Activated CD8-positive, alpha-beta T cell treated with anti-CD3 and anti-CD28 coated beads for 36 hours (primary cell): ENCODE data around the gene RNF212. TPM values are rescaled to one million over a fixed set of nuclear protein-coding genes. Genes with fewer than 3 reads are reported as not detected.

ENCODE experiments used
- ATAC-seq: fragments of 200-7000 bp; cut with Tn5 transposase; one replicate; pipeline ENCODE4 v1.10.0; 2021; ENCODE audit warnings: mild to moderate bottlenecking, moderate library complexity
- CTCF ChIA-PET: fragments of 350-600 bp; sonication (Branson Sonifier 250); formaldehyde crosslinking; loops from one replicate; lab custom pipeline; 2021; ENCODE audit warnings: antibody characterized with exemption; lab: Charles Lee
- POLR2A ChIA-PET: fragments of 350-600 bp; sonication (Branson Sonifier 250); formaldehyde crosslinking; loops from one replicate; lab custom pipeline; 2021; ENCODE audit warnings: antibody characterized with exemption; lab: Charles Lee
- DNase-seq: peaks from one replicate; pipeline ENCODE4 v3.0.0-alpha.2; 2020
- H3K27ac Mint-ChIP-seq: one replicate; pipeline ENCODE4 v1.8.0; 2021; ENCODE audit warnings: mild to moderate bottlenecking, mixed read lengths
- H3K27me3 Mint-ChIP-seq: one replicate; pipeline ENCODE4 v1.8.0; 2021; ENCODE audit warnings: mixed read lengths
- H3K36me3 Mint-ChIP-seq: one replicate; pipeline ENCODE4 v1.8.0; 2021; ENCODE audit warnings: low read depth, mixed read lengths
- H3K4me1 Mint-ChIP-seq: one replicate; pipeline ENCODE4 v1.8.0; 2021; ENCODE audit warnings: low read depth, mixed read lengths
- H3K4me3 Mint-ChIP-seq: one replicate; pipeline ENCODE4 v1.8.0; 2021; ENCODE audit warnings: mild to moderate bottlenecking, moderate library complexity, mixed read lengths
- H3K9me3 Mint-ChIP-seq: one replicate; pipeline ENCODE4 v1.8.0; 2021; ENCODE audit warnings: mixed read lengths
- CTCF ChIP-seq: fragments of 200-600 bp; IDR thresholded peaks from one replicate; pipeline ENCODE4 v1.8.0; 2022; ENCODE audit warnings: antibody characterized with exemption, mild to moderate bottlenecking
- intact Hi-C: fragments of 100-400 bp; cut with micrococcal nuclease; formaldehyde crosslinking; loops from one replicate; pipeline ENCODE4 v1.10.0; 2022
- total RNA-seq, 2 experiments: library from RNA; stranded (reverse); gene quantifications; one replicate each; pipeline ENCODE4 v1.2.3, GENCODE V29; 2021

Gene RNF212
- total RNA-seq, 2 experiments from 2014 or later, result 3.0 to 3.3 TPM

GRCh38 chr4:1058997-1059665 lies 54.2 kb downstream of the RNF212 start:
- no peak overlapping the region for H3K4me3 Mint-ChIP-seq
- H3K27me3 Mint-ChIP-seq, result peaks cover 15% of the 10 kb centered on the region
- POLR2A ChIA-PET, result no interaction called here
- ATAC-seq, result no peak
- CTCF ChIA-PET, result no interaction called here
- peaks cover 6% of the 10 kb centered on the region for H3K9me3 Mint-ChIP-seq
- no peak for DNase-seq
- no peak for TF ChIP-seq CTCF
- intact Hi-C loops, result no loop called here
- peaks cover 19% of the 10 kb centered on the region for H3K4me1 Mint-ChIP-seq
- no peaks in the 10 kb centered on the region for H3K36me3 Mint-ChIP-seq
- H3K27ac Mint-ChIP-seq, result no peak overlapping the region

- Mint-ChIP-seq H3K27me3 (peaks cover 12% of the 10 kb centered on the region), H3K4me1 (peaks cover 19% of the 10 kb centered on the region), H3K27ac (no peak overlapping the region), H3K36me3 (no peaks in the 10 kb centered on the region), H3K9me3 (peaks cover 6% of the 10 kb centered on the region), H3K4me3 (no peak overlapping the region)
- intact Hi-C loops, result no loop called here
- TF ChIP-seq CTCF, result no peak
- DNase-seq, result no peak
- no peak for ATAC-seq
- POLR2A ChIA-PET, result interaction anchor here (0.6 kb wide), 1 partner anchor 51 kb away, joined by 3 read pairs; no protein-coding TSS in a partner anchor
- CTCF ChIA-PET, result interaction anchor here (1.0 kb wide), 1 partner anchor 15 kb away, joined by 3 read pairs; no protein-coding TSS in a partner anchor
These were observed 55.0 kb downstream of the RNF212 start for GRCh38 chr4:1058198-1058996.

- no peak for TF ChIP-seq CTCF
- DNase-seq (no peak), ATAC-seq (no peak)
- Mint-ChIP-seq H3K27me3 (peaks cover 10% of the 10 kb centered on the region), H3K4me3 (no peak overlapping the region), H3K27ac (no peak overlapping the region), H3K4me1 (peaks cover 16% of the 10 kb centered on the region), H3K36me3 (no peaks in the 10 kb centered on the region), H3K9me3 (peaks cover 4% of the 10 kb centered on the region)
- POLR2A ChIA-PET, result no interaction called here
- CTCF ChIA-PET, result no interaction called here
- intact Hi-C loops, result no loop called here
These were observed 56.0 kb downstream of the RNF212 start for GRCh38 chr4:1057403-1057745.

- TF ChIP-seq CTCF, result no peak
- ChIA-PET POLR2A (interaction anchor here (0.9 kb wide), 1 partner anchor 9 kb away, joined by 4 read pairs; no protein-coding TSS in a partner anchor), CTCF (no interaction called here)
- DNase-seq (no peak), ATAC-seq (no peak)
- H3K27ac Mint-ChIP-seq, result no peak overlapping the region
- peaks cover 10% of the 10 kb centered on the region for H3K4me1 Mint-ChIP-seq
- peaks cover 7% of the 10 kb centered on the region for H3K27me3 Mint-ChIP-seq
- no peak overlapping the region for H3K4me3 Mint-ChIP-seq
- H3K9me3 Mint-ChIP-seq, result peaks cover 1% of the 10 kb centered on the region
- no peaks in the 10 kb centered on the region for H3K36me3 Mint-ChIP-seq
- intact Hi-C loops, result no loop called here
These were observed 56.5 kb downstream of the RNF212 start for GRCh38 chr4:1056671-1057402.
